Activated CD8-positive, alpha-beta memory T cell treated with anti-CD3 and anti-CD28 coated beads for 48 hours (primary cell): ENCODE data around the gene TBCC.
A peak's percentile ranks its signal among the peaks of the same experiment; 100 is the strongest.

Experiments used
- DNase-seq, 3 experiments: peaks; one replicate each; pipeline ENCODE4 v3.0.0-alpha.2; 2020; ENCODE audit warnings: low read depth in 2 of 3, low spot score in 2 of 3

TBCC gene

GRCh38 chr6:42774201-42774600 lies 28.3 kb upstream of the TBCC start:
- peak in 1 of 3 experiments; percentile 20 for DNase-seq

- no peak for DNase-seq
Observed at GRCh38 chr6:42771741-42772100, 25.8 kb upstream of the TBCC start.

GRCh38 chr6:42769836-42770235 lies 23.9 kb upstream of the TBCC start:
- no peak for DNase-seq

- no peak for DNase-seq
Observed at GRCh38 chr6:42769051-42769450, 23.1 kb upstream of the TBCC start.

GRCh38 chr6:42766163-42766670 lies 20.3 kb upstream of the TBCC start:
- DNase-seq = no peak

GRCh38 chr6:42764911-42765648 lies 19.2 kb upstream of the TBCC start:
- no peak for DNase-seq

GRCh38 chr6:42762950-42763349 lies 17.0 kb upstream of the TBCC start:
- no peak for DNase-seq

GRCh38 chr6:42762426-42762859 lies 16.5 kb upstream of the TBCC start:
- no peak for DNase-seq

GRCh38 chr6:42761287-42762067 lies 15.6 kb upstream of the TBCC start:
- no peak for DNase-seq

- no peak for DNase-seq
Observed at GRCh38 chr6:42758756-42759430, 13.0 kb upstream of the TBCC start.

- DNase-seq = no peak
Observed at GRCh38 chr6:42756722-42757121, 10.8 kb upstream of the TBCC start.

- DNase-seq = no peak
Observed at GRCh38 chr6:42754759-42755158, 8.9 kb upstream of the TBCC start.

GRCh38 chr6:42751055-42751454 lies 5.2 kb upstream of the TBCC start:
- DNase-seq = no peak

- DNase-seq = no peak
Observed at GRCh38 chr6:42748203-42748898, 2.4 kb upstream of the TBCC start.

- DNase-seq = peak; percentile 62 to 82 (median 64)
Observed at GRCh38 chr6:42746463-42747391, 824 bp upstream of the TBCC start.

GRCh38 chr6:42745083-42745639 lies 742 bp downstream of the TBCC start:
- DNase-seq = peak in 2 of 3 experiments; percentile 16 to 32

- DNase-seq = no peak
Observed at GRCh38 chr6:42744351-42744893, 1.5 kb downstream of the TBCC start.

GRCh38 chr6:42742116-42742894 lies 3.6 kb downstream of the TBCC start:
- DNase-seq = no peak

GRCh38 chr6:42740725-42741124 lies 5.2 kb downstream of the TBCC start:
- no peak for DNase-seq
